ENCODE data around the gene UQCRC1.

UQCRC1 gene

DNA sequence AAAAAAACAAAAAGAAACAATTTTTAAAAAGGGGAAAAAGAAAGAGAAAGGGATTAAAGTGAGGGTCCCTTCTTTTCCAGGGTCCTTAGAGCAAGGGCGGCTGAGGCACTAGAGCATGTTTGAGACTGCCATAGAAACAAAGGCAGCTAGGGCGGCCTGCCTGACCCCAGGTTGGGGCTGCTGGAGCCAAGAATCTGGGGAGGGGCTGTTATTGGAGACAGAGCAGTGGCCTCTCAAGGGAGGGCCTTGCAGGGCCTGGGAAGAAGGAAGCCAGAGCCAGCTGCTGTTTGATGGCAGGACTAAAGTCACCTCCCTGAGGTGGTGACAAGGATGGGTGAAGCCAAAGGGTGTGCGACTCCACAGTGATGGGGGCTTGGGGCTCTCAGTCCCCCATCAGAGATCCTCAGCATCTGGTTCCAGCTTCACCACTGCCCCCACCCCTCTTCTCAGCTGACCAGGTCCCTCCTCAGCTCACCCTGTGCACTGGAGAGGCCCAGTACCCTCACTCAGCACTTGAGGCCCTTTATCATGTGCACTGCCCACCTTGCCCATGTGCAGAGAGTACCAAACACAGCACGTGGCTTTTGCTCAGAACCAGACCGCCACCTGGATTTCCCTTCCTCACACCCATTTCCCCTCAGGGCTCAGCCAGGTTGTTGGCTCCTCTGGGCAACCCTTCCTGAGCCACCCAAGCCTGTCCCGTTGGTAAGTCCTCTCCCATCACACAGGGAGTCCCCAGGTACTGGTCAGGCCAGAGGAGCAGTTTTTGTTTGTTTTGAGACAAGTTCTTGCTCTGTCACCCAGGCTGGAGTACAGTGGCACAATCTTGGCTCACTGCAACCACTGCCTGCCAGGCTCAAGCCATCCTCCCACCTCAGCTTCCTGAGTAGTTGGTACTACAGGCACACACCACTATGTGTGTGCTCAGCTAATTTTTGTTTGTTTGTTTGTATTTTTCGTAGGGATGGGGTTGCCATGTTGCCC is 10.4 kb upstream of the UQCRC1 start:
- ChIA-PET CTCF (interaction anchor here (1.1 to 1.2 kb wide), 3 partner anchors 9 to 17 kb away, joined by 3 to 6 read pairs (median 4); partner anchors contain the start of gene SLC26A6), POLR2A (no interaction called here)
- TF ChIP-seq, protein P1, sequence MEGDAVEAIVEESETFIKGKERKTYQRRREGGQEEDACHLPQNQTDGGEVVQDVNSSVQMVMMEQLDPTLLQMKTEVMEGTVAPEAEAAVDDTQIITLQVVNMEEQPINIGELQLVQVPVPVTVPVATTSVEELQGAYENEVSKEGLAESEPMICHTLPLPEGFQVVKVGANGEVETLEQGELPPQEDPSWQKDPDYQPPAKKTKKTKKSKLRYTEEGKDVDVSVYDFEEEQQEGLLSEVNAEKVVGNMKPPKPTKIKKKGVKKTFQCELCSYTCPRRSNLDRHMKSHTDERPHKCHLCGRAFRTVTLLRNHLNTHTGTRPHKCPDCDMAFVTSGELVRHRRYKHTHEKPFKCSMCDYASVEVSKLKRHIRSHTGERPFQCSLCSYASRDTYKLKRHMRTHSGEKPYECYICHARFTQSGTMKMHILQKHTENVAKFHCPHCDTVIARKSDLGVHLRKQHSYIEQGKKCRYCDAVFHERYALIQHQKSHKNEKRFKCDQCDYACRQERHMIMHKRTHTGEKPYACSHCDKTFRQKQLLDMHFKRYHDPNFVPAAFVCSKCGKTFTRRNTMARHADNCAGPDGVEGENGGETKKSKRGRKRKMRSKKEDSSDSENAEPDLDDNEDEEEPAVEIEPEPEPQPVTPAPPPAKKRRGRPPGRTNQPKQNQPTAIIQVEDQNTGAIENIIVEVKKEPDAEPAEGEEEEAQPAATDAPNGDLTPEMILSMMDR (IDR thresholded peaks at IDR 0.05; ENCODE audit: control extremely low read depth, extremely low read depth, low read depth, missing control alignments): no peak
- DNase-seq (ENCODE audit: extremely low spot score): no peak

DNA sequence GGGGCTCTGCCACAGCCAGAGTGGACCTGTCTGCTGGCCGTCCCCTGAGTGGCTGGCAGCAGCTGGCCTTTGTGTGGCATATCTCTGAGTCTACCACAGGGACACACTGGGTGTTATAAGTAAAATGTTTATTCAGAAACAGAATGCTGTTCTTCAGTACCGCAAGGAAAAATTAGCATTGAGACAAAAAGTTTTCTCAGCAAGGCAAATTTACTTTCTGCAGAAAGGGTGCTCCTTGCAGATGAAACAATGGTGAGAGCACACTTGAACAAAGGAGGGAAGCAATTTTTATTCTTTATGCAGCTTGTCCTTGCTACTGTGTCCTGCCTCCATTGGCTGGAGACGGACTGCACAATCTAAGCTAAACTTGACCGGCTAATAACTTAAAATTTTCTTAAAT is 8.1 kb upstream of the UQCRC1 start:
- TF ChIP-seq, protein P1 (IDR thresholded peaks at IDR 0.05; ENCODE audit: control extremely low read depth, extremely low read depth, low read depth, missing control alignments): no peak
- ChIA-PET CTCF (interaction anchor here (1.6 kb wide), 1 partner anchor 18 kb away, joined by 6 read pairs; the partner anchor contains the start of gene SLC26A6), POLR2A (no interaction called here)
- no peak for DNase-seq (ENCODE audit: extremely low spot score)

DNA sequence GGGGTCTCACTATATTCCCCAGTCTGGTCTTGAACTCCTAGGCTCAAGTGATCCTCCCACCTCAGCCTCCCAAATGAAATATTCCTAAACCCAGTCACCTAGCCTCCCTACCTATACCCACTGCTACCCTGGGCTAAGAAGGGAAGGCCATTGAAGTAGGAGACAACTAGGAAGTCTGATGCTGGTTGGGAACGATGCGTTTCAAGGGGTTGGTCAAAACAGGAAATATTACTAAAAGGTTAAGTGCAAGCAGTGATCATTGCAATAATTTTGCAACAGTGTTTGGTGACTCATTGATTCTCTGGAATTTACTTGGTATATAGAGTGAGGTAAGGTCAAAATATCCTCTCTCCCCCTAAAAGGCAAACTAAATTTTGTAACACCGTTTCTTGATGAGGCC is 4.6 kb upstream of the UQCRC1 start:
- no peak for DNase-seq (ENCODE audit: extremely low spot score)
- CTCF ChIA-PET: interaction anchor here (1.0 to 1.4 kb wide), 3 partner anchors 12 to 178 kb away, joined by 4 read pairs; partner anchors contain the start of gene SLC26A6
- TF ChIP-seq, protein P1 (IDR thresholded peaks at IDR 0.05; ENCODE audit: control extremely low read depth, extremely low read depth, low read depth, missing control alignments): no peak
- POLR2A ChIA-PET: no interaction called here

DNA sequence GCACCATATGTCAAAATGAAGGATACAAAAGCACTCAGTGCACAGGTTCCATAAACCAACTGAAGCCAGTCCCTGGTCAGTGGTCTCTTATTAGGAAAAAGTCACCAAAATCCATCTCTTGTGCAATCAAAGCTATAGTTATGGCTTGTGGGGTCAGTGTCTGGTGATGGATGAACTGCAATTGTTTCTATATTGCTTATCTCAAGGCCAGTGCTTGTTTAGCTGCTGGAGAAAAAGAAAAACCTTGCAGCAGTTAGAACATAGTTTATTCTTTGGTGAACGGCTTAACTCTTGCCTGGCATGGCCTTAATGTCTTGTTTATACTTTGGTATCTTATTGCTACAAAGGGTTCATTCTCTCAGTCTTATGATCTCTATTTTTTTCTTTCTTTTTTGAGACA is 2.9 kb upstream of the UQCRC1 start:
- TF ChIP-seq, protein P1 (IDR thresholded peaks at IDR 0.05; ENCODE audit: control extremely low read depth, extremely low read depth, low read depth, missing control alignments): no peak
- ChIA-PET CTCF (interaction anchor here (1.2 to 2.2 kb wide), 2 partner anchors 16 to 23 kb away, joined by 3 to 18 read pairs; partner anchors contain the start of gene SLC26A6), POLR2A (interaction anchor here (0.7 kb wide), 1 partner anchor 10 kb away, joined by 3 read pairs; no protein-coding TSS in a partner anchor)
- DNase-seq (ENCODE audit: extremely low spot score): no peak

DNA sequence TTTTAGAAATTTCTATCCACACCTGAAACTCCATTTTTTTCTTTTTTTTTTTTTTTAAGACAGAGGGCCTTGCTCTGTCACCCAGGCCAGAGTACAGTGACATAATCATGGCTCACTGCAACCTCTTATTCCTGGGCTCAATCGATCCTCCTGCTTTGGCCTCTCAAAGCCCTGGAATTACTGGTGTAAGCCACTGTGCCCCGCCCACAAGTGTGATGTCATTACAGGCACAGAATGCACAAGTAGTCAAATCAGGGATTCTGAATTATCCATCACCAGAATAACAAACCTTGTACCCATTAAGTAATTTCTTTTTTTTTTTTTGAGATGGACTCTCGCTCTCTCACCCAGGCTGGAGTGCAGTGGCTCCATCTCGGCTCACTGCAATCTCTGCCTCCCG is 1.9 kb downstream of the UQCRC1 start:
- ChIA-PET POLR2A (no interaction called here), CTCF (interaction anchor here (1.3 kb wide), 1 partner anchor 15 kb away, joined by 3 read pairs; no protein-coding TSS in a partner anchor)
- no peak for DNase-seq (ENCODE audit: extremely low spot score)
- TF ChIP-seq, protein P1 (IDR thresholded peaks at IDR 0.05; ENCODE audit: control extremely low read depth, extremely low read depth, low read depth, missing control alignments): no peak

DNA sequence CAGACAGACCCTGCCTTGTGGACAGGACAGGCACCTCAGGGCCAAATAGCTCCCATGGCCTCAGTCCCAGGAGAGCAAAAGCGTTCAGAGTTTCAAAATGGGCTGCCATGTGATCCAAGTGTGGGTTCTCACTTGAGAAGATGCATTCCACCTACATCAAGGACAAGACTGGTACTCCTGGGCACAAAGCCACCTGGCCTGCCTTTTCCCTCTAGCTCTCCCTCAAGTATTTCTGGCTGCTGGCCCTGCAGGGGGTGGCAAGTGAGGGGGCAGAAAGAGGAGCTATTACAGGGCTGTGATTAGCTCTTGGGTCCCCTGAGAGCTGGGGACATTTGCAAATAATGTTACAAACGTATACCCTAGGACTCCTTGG is 7.8 kb downstream of the UQCRC1 start:
- TF ChIP-seq, protein P1 (IDR thresholded peaks at IDR 0.05; ENCODE audit: control extremely low read depth, extremely low read depth, low read depth, missing control alignments): no peak
- no peak for DNase-seq (ENCODE audit: extremely low spot score)
- ChIA-PET POLR2A (interaction anchor here (0.5 kb wide), 1 partner anchor 11 kb away, joined by 3 read pairs; no protein-coding TSS in a partner anchor), CTCF (interaction anchor here (1.3 to 2.4 kb wide), 3 partner anchors 43 to 165 kb away, joined by 4 to 8 read pairs (median 6); no protein-coding TSS in a partner anchor)

All from GM10248 (cell line).